MCF 10A (cell line): Measurements from ENCODE around the gene SH3GL3. TPM values are rescaled to one million over a fixed set of nuclear protein-coding genes. Genes with fewer than 3 reads are reported as not detected.

Source experiments
- BruUV-seq: library from RNA; stranded (reverse); fragments of 400-500 nt; replicated peaks from 2 replicates; lab custom pipeline; 2021; lab: Mats Ljungman, UMichigan
- CTCF ChIA-PET: fragments of 300-600 bp; sonication (Branson Sonifier 250); formaldehyde crosslinking; extraction: SDS; loops from one replicate; lab custom pipeline; 2021; ENCODE audit warnings: antibody characterized with exemption, inconsistent platforms; lab: Yijun Ruan, JAX
- POLR2A ChIA-PET: fragments of 300-600, 350-650 bp; sonication (Branson Sonifier 250); formaldehyde crosslinking; extraction: SDS; loops from one replicate; lab custom pipeline; 2020; ENCODE audit warnings: antibody characterized with exemption, inconsistent platforms; lab: Yijun Ruan, JAX
- DNase-seq: peaks from one replicate; pipeline ENCODE4 v3.0.0-alpha.2; 2018; ENCODE audit not compliant: unreplicated experiment
- H3K27ac Mint-ChIP-seq: one replicate; pipeline ENCODE4 v1.8.0; 2022; ENCODE audit warnings: mild to moderate bottlenecking, low read depth, mixed read lengths; ENCODE audit not compliant: unreplicated experiment
- H3K27me3 Mint-ChIP-seq: one replicate; pipeline ENCODE4 v1.8.0; 2022; ENCODE audit warnings: mixed read lengths; ENCODE audit not compliant: insufficient read depth, unreplicated experiment
- H3K36me3 Mint-ChIP-seq: one replicate; pipeline ENCODE4 v1.8.0; 2022; ENCODE audit warnings: mild to moderate bottlenecking, moderate library complexity, mixed read lengths; ENCODE audit not compliant: insufficient read depth, unreplicated experiment
- H3K4me1 Mint-ChIP-seq: one replicate; pipeline ENCODE4 v1.8.0; 2022; ENCODE audit warnings: mixed read lengths; ENCODE audit not compliant: insufficient read depth, unreplicated experiment
- H3K4me3 Mint-ChIP-seq: one replicate; pipeline ENCODE4 v1.8.0; 2022; ENCODE audit warnings: mild to moderate bottlenecking, moderate library complexity, mixed read lengths; ENCODE audit not compliant: unreplicated experiment
- H3K9me3 Mint-ChIP-seq: one replicate; pipeline ENCODE4 v1.8.0; 2022; ENCODE audit warnings: mixed read lengths; ENCODE audit not compliant: unreplicated experiment
- intact Hi-C: fragments of 100-400 bp; cut with micrococcal nuclease; formaldehyde crosslinking; loops from 2 replicates; pipeline ENCODE4 v1.14.1; 2022
- total RNA-seq: library from RNA; stranded (reverse); gene quantifications from 2 replicates; pipeline ENCODE4 v1.2.3, GENCODE V29; 2022
- TF ChIP-seq, protein P1 (sequence below): fragments of 200-600 bp; IDR thresholded peaks from one replicate; pipeline ENCODE4 v1.8.0; 2022; ENCODE audit warnings: antibody characterized with exemption, mild to moderate bottlenecking; ENCODE audit not compliant: unreplicated experiment

The SH3GL3 gene
- total RNA-seq, 1 experiment from 2014 or later: 0.19 TPM

DNA sequence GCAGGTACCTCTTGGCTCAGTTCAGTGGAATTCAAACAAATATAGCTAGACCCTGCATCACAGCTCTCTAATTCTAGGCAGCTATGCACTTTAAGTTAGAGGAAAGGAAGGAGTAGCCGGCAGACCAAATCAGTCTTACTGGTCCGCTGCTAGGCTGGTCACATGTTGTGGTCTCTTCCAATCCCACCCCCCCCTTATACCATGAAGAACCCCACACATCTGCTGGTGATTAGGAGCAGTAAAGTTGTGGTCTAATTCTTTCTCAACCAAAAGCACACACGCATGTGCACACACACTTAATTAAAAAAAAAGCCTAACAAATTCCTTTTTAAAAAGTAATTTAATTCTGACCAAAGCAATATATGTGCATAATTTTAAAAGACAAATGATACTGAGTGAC, 16.7 kb upstream of the SH3GL3 start:
- H3K4me3 Mint-ChIP-seq: no peak overlapping the region
- ChIA-PET POLR2A (no interaction called here), CTCF (interaction anchor here (0.6 to 1.4 kb wide), 6 partner anchors 8 to 183 kb away, joined by 3 to 4 read pairs (median 4); no protein-coding TSS in a partner anchor)
- DNase-seq: no peak
- H3K27ac Mint-ChIP-seq: no peak overlapping the region
- peaks cover 9% of the 10 kb centered on the region for H3K9me3 Mint-ChIP-seq
- TF ChIP-seq, protein P1, sequence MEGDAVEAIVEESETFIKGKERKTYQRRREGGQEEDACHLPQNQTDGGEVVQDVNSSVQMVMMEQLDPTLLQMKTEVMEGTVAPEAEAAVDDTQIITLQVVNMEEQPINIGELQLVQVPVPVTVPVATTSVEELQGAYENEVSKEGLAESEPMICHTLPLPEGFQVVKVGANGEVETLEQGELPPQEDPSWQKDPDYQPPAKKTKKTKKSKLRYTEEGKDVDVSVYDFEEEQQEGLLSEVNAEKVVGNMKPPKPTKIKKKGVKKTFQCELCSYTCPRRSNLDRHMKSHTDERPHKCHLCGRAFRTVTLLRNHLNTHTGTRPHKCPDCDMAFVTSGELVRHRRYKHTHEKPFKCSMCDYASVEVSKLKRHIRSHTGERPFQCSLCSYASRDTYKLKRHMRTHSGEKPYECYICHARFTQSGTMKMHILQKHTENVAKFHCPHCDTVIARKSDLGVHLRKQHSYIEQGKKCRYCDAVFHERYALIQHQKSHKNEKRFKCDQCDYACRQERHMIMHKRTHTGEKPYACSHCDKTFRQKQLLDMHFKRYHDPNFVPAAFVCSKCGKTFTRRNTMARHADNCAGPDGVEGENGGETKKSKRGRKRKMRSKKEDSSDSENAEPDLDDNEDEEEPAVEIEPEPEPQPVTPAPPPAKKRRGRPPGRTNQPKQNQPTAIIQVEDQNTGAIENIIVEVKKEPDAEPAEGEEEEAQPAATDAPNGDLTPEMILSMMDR: no peak
- H3K36me3 Mint-ChIP-seq: no peaks in the 10 kb centered on the region
- BruUV-seq: no TSS peak
- no peaks in the 10 kb centered on the region for H3K27me3 Mint-ChIP-seq
- intact Hi-C loops: no loop called here
- peaks cover 2% of the 10 kb centered on the region for H3K4me1 Mint-ChIP-seq

DNA sequence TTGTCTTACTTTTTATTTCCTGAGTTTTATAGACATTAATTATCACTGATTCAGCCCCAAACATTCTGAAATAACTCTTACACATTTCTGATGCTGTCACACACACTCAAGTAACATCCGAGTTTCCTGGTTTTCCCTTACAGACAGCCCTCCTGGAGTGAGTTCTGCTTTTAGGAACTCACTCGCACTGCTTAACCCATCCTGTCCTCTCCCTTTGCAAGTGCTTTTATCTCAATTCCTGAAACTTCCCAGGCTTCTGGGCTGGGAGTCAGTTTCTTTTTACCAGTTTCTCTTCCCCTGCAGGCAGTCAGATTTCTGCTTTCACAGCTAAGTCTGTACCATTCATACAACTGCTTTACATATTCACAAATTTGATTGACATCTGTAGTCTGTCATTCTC, 15.6 kb upstream of the SH3GL3 start:
- H3K27me3 Mint-ChIP-seq: no peaks in the 10 kb centered on the region

DNA sequence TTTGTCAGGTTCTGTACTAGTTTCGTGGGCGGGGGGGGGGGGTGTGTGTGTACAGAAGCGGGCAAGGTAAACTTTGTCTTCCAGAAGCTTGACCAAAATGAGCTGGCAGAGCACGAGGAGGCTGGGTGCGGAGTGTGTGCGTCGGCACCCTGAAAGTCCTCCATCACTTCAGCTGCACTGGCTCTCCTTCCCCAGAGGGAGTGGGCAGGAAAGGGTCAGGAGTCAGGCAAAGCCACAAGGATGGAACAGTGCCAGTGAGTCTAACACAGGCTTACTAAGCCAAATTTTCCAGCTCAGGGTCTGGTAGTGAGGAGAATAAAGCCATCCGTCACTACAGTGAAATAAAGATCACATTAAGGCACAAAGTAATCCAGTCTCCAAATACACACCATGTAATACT, 11.9 kb upstream of the SH3GL3 start:
- Mint-ChIP-seq H3K9me3 (no peaks in the 10 kb centered on the region), H3K36me3 (no peaks in the 10 kb centered on the region), H3K27ac (no peak overlapping the region), H3K4me1 (peaks cover 20% of the 10 kb centered on the region), H3K4me3 (no peak overlapping the region), H3K27me3 (no peaks in the 10 kb centered on the region)
- DNase-seq: no peak
- ChIA-PET POLR2A (interaction anchor here (1.7 to 5.4 kb wide), 3 partner anchors 70 to 186 kb away, joined by 4 to 44 read pairs (median 6); no protein-coding TSS in a partner anchor), CTCF (interaction anchor here (0.6 to 9.1 kb wide), 7 partner anchors 11 to 188 kb away, joined by 3 to 234 read pairs (median 7); partner anchors contain the start of gene SH3GL3)
- intact Hi-C loops: loop anchor here (5.0 kb wide), 1 partner anchor 312 kb away; no protein-coding TSS in a partner anchor
- BruUV-seq: no TSS peak
- TF ChIP-seq, protein P1: no peak

More for the DNA sequence above, 15.6 kb upstream of the SH3GL3 start:
- peaks cover 4% of the 10 kb centered on the region for H3K9me3 Mint-ChIP-seq
- no peaks in the 10 kb centered on the region for H3K36me3 Mint-ChIP-seq
- no peak overlapping the region for H3K4me3 Mint-ChIP-seq
- intact Hi-C loops: no loop called here
- ChIA-PET CTCF (interaction anchor here (1.1 to 1.4 kb wide), 3 partner anchors 127 to 183 kb away, joined by 3 to 5 read pairs (median 4); no protein-coding TSS in a partner anchor), POLR2A (interaction anchor here (0.6 kb wide), 1 partner anchor 9 kb away, joined by 3 read pairs; no protein-coding TSS in a partner anchor)
- no peak overlapping the region for H3K27ac Mint-ChIP-seq
- DNase-seq: no peak
- peaks cover 11% of the 10 kb centered on the region for H3K4me1 Mint-ChIP-seq
- BruUV-seq: no TSS peak
- TF ChIP-seq, protein P1: no peak

DNA sequence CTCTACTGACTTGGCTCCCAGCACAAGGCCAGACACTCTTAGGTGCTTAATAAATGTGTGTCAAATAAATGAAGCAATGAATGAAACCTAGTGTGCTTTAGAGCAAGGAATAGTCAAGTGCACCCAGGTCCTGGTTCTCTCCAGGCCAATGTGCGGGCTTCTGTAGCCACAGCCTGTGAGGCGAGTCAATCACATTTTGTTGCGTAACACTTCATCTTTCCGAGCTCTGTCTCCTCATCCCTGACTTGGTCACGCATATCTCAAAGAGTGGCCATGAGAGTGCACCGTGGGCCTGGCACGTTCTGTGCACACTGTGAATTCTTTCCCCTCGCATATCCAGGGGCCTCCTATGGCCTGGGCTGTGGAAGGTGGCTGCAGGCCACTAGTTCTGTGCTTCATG, 11.4 kb upstream of the SH3GL3 start:
- POLR2A ChIA-PET: interaction anchor here (0.6 to 5.4 kb wide), 5 partner anchors 59 to 186 kb away, joined by 3 to 44 read pairs (median 4); no protein-coding TSS in a partner anchor
- intact Hi-C loops: loop anchor here (1.0 to 5.0 kb wide), 5 partner anchors 55 to 424 kb away; partner anchors contain the start of gene C15orf40
- H3K9me3 Mint-ChIP-seq: no peaks in the 10 kb centered on the region

More for the DNA sequence above, 11.4 kb upstream of the SH3GL3 start:
- Mint-ChIP-seq H3K27me3 (no peaks in the 10 kb centered on the region), H3K4me1 (peaks cover 20% of the 10 kb centered on the region), H3K4me3 (no peak overlapping the region), H3K27ac (no peak overlapping the region), H3K36me3 (no peaks in the 10 kb centered on the region)
- peak; percentile 39 for DNase-seq
- TF ChIP-seq, protein P1: no peak
- BruUV-seq: no TSS peak
- CTCF ChIA-PET: interaction anchor here (0.7 to 9.1 kb wide), 14 partner anchors 11 to 407 kb away, joined by 3 to 234 read pairs (median 4); partner anchors contain the start of gene SH3GL3
